Caco-2 (cell line): ENCODE results near the gene ADAM11. TPM values are rescaled to one million over a fixed set of nuclear protein-coding genes. Genes with fewer than 3 reads are reported as not detected.

ENCODE experiments used
- BruUV-seq: library from RNA; stranded (reverse); fragments of 400-500 nt; replicated peaks from 2 replicates; lab custom pipeline; 2021; lab: Mats Ljungman, UMichigan
- CTCF ChIA-PET: fragments of 300-600 bp; sonication (Branson Sonifier 250); formaldehyde crosslinking; loops from one replicate; lab custom pipeline; 2022; ENCODE audit warnings: antibody characterized with exemption; lab: Charles Lee
- POLR2A ChIA-PET: fragments of 300-600 bp; sonication (Branson Sonifier 250); formaldehyde crosslinking; loops from one replicate; lab custom pipeline; 2022; ENCODE audit warnings: antibody characterized with exemption; lab: Charles Lee
- DNase-seq, 2 experiments: peaks; one replicate each; pipeline versions ENCODE4 v3.0.0 to v3.0.0-alpha.2; 2020 to 2022
- H3K27me3 ChIP-seq: replicated peaks from 2 replicates; pipeline ENCODE4 v1.6.0; 2011; ENCODE audit warnings: low read length; ENCODE audit not compliant: control insufficient read depth, insufficient read depth
- H3K36me3 ChIP-seq: 2 replicates; pipeline ENCODE4 v1.5.1; 2011; ENCODE audit warnings: low read length; ENCODE audit not compliant: control insufficient read depth, insufficient read depth
- H3K4me1 ChIP-seq: fragments of 250-450 bp; sonication (Bioruptor Pico); 2 replicates; pipeline ENCODE4 v1.5.1; 2020; ENCODE audit warnings: mild to moderate bottlenecking
- H3K4me3 ChIP-seq: 2 replicates; pipeline ENCODE4 v1.5.1; 2011; ENCODE audit warnings: low read depth, mild to moderate bottlenecking, control low read depth, low read length
- H3K9me3 ChIP-seq: fragments of 250-450 bp; sonication (Bioruptor Pico); 2 replicates; pipeline ENCODE4 v1.5.1; 2020; ENCODE audit warnings: mild to moderate bottlenecking, moderate library complexity
- H3K27ac Mint-ChIP-seq: one replicate; pipeline ENCODE4 v1.8.0; 2022; ENCODE audit warnings: mixed read lengths; ENCODE audit not compliant: unreplicated experiment
- H3K27me3 Mint-ChIP-seq: one replicate; pipeline ENCODE4 v1.8.0; 2022; ENCODE audit warnings: mixed read lengths; ENCODE audit not compliant: insufficient read depth, unreplicated experiment
- H3K36me3 Mint-ChIP-seq: one replicate; pipeline ENCODE4 v1.8.0; 2022; ENCODE audit warnings: mild to moderate bottlenecking, mixed read lengths; ENCODE audit not compliant: insufficient read depth, unreplicated experiment
- H3K4me1 Mint-ChIP-seq: one replicate; pipeline ENCODE4 v1.8.0; 2022; ENCODE audit warnings: low read depth, mixed read lengths; ENCODE audit not compliant: unreplicated experiment
- H3K4me3 Mint-ChIP-seq: one replicate; pipeline ENCODE4 v1.8.0; 2022; ENCODE audit warnings: mild to moderate bottlenecking, moderate library complexity, mixed read lengths; ENCODE audit not compliant: unreplicated experiment
- H3K9me3 Mint-ChIP-seq: one replicate; pipeline ENCODE4 v1.8.0; 2022; ENCODE audit warnings: mixed read lengths; ENCODE audit not compliant: unreplicated experiment
- intact Hi-C: fragments of 100-400 bp; cut with micrococcal nuclease; formaldehyde crosslinking; loops from one replicate; pipeline ENCODE4 v1.10.0; 2022; ENCODE audit not compliant: unreplicated experiment
- total RNA-seq: library from RNA; stranded (reverse); gene quantifications from 2 replicates; pipeline ENCODE4 v1.2.3, GENCODE V29; 2022
- TF ChIP-seq, protein P1 (sequence below), 2 experiments: fragments of 200-600 bp in 1 of 2; IDR thresholded peaks; 1 replicate in 1 of 2; 2 replicates in 1 of 2; pipeline versions ENCODE4 v1.5.1 to v1.8.0; 2011 to 2022; ENCODE audit warnings: antibody characterized with exemption in 1 of 2, control low read depth in 1 of 2, inconsistent platforms in 1 of 2, low read depth in 1 of 2, low read length in 1 of 2, mild to moderate bottlenecking in 1 of 2, moderate library complexity in 1 of 2; ENCODE audit not compliant: insufficient read depth in 1 of 2, severe bottlenecking in 1 of 2, unreplicated experiment in 1 of 2

Gene ADAM11
- total RNA-seq, 1 experiment from 2014 or later = 1.9 TPM

DNA sequence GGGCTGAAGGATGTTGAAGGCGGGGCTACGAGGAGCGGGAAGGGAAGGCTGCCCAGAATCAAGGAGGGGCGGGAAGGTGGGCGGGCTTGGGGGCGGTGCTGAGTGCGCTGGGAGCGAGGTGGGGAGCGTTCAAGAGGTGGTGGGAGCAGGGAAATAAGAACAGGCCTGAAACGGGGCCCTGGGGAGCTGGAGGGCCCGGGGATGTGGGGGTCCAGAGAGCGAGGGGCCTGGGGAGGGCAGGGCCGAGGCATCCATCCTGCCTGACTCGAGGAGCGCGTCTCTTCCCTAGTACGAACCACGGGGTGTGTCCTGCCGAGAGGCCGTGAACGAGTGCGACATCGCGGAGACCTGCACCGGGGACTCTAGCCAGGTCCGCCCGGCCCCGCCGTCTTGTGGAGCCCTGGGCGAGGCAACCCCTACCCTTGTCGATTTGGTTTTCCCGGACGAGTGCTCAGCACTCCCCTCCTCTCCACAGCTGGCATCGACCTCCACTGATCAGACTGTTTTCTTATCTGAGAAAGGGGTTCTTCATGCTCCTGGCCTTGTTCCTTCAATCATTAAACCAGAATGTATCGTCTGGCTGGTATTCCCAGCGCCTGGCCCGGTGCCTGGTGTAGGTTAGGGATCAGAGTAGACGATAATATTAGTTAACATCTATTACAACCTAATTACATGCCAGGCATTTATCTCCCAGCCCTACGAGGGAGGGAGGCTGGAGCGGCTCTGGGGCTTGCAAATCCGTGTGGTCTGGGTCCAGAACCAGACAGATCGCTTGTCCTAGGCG is 17.2 kb downstream of the ADAM11 start:
- H3K4me1 Mint-ChIP-seq = no peaks in the 10 kb centered on the region
- BruUV-seq = no TSS peak
- H3K4me3 ChIP-seq = peak overlapping the region; percentile 84
- peak; percentile 99 to 100 for DNase-seq
- H3K36me3 ChIP-seq = no peaks in the 10 kb centered on the region
- TF ChIP-seq, protein P1, sequence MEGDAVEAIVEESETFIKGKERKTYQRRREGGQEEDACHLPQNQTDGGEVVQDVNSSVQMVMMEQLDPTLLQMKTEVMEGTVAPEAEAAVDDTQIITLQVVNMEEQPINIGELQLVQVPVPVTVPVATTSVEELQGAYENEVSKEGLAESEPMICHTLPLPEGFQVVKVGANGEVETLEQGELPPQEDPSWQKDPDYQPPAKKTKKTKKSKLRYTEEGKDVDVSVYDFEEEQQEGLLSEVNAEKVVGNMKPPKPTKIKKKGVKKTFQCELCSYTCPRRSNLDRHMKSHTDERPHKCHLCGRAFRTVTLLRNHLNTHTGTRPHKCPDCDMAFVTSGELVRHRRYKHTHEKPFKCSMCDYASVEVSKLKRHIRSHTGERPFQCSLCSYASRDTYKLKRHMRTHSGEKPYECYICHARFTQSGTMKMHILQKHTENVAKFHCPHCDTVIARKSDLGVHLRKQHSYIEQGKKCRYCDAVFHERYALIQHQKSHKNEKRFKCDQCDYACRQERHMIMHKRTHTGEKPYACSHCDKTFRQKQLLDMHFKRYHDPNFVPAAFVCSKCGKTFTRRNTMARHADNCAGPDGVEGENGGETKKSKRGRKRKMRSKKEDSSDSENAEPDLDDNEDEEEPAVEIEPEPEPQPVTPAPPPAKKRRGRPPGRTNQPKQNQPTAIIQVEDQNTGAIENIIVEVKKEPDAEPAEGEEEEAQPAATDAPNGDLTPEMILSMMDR (IDR thresholded peaks at IDR 0.05; ENCODE audit: insufficient read depth in 1 of 2, low read depth in 1 of 2, low read length in 1 of 2, severe bottlenecking in 1 of 2, unreplicated experiment in 1 of 2) = no peak
- H3K9me3 ChIP-seq = no peaks in the 10 kb centered on the region
- peaks cover 3% of the 10 kb centered on the region for H3K27me3 Mint-ChIP-seq
- H3K9me3 Mint-ChIP-seq = no peaks in the 10 kb centered on the region
- no peaks in the 10 kb centered on the region for H3K36me3 Mint-ChIP-seq
- peak overlapping the region; percentile 88 for H3K27ac Mint-ChIP-seq
- H3K4me1 ChIP-seq = peaks cover 18% of the 10 kb centered on the region; the same call in 1 of the 2 replicates
- ChIA-PET CTCF (interaction anchor here (0.5 to 4.7 kb wide), 18 partner anchors 11 to 459 kb away, joined by 3 to 23 read pairs (median 4); partner anchors contain the start of genes ADAM11, EFTUD2, HIGD1B and NMT1), POLR2A (interaction anchor here (0.6 to 1.2 kb wide), 3 partner anchors 123 to 595 kb away, joined by 3 to 4 read pairs (median 3); partner anchors contain the start of genes EFTUD2 and HEXIM1)
- intact Hi-C loops = loop anchor here (1.0 to 10.0 kb wide), 5 partner anchors 53 to 359 kb away; partner anchors contain the start of genes ACBD4 and PLCD3
- H3K27me3 ChIP-seq = no peaks in the 10 kb centered on the region
- H3K4me3 Mint-ChIP-seq = peak overlapping the region; percentile 83

DNA sequence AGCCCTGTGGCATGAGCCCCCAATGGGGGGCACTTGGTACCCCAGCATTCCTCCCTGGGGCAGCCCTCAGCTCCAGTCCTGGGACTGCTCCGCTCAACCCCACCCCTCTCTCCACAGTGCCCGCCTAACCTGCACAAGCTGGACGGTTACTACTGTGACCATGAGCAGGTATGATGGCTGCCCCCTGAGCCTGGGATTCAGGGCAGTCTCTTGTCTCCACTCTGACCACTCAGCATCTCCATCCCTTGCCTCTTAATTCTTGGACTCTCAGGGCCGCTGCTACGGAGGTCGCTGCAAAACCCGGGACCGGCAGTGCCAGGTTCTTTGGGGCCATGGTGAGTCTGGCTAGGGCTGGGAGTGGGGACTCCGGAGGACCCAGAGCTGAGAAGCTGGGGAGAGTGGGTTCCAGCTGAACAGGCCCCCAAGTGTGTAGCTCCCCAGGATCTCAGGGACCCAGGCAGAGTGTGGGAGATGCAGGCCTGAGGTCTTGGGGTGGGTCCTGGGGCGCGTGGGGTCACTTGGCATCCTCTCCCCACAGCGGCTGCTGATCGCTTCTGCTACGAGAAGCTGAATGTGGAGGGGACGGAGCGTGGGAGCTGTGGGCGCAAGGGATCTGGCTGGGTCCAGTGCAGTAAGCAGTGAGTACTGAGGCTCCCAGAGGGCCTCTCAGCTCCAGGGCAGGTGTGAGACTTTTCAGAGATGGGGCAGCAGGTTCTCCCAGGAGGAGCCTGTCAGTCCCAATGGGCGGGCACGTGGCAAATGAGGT is 18.0 kb downstream of the ADAM11 start:
- intact Hi-C loops = loop anchor here (10.0 kb wide), 1 partner anchor 358 kb away; the partner anchor contains the start of genes ACBD4 and PLCD3

More for the DNA sequence above, 18.0 kb downstream of the ADAM11 start:
- ChIA-PET POLR2A (no interaction called here), CTCF (interaction anchor here (0.6 to 4.7 kb wide), 2 partner anchors 91 to 188 kb away, joined by 3 to 23 read pairs; no protein-coding TSS in a partner anchor)
- no peaks in the 10 kb centered on the region for H3K36me3 ChIP-seq
- Mint-ChIP-seq H3K27me3 (peaks cover 3% of the 10 kb centered on the region), H3K27ac (no peak overlapping the region), H3K4me3 (peak overlapping the region; percentile 83), H3K4me1 (no peaks in the 10 kb centered on the region), H3K9me3 (no peaks in the 10 kb centered on the region), H3K36me3 (no peaks in the 10 kb centered on the region)
- no peaks in the 10 kb centered on the region for H3K27me3 ChIP-seq
- TF ChIP-seq, protein P1 (IDR thresholded peaks at IDR 0.05; ENCODE audit: insufficient read depth in 1 of 2, low read depth in 1 of 2, low read length in 1 of 2, severe bottlenecking in 1 of 2, unreplicated experiment in 1 of 2) = no peak
- H3K4me3 ChIP-seq = peak overlapping the region; percentile 84; the same call in 1 of the 2 replicates
- H3K9me3 ChIP-seq = no peaks in the 10 kb centered on the region
- BruUV-seq = no TSS peak
- no peak for DNase-seq
- H3K4me1 ChIP-seq = peaks cover 18% of the 10 kb centered on the region; the same call in 1 of the 2 replicates
